OCI-LY1 (cell line): ENCODE measurements around the gene PLXND1.

Source experiments
- EZH2 ChIP-seq: fragments of 200-600 bp; sonication (generic), shearing (Covaris generic); IDR thresholded peaks from 2 replicates; pipeline ENCODE4 v1.8.0; 2017; ENCODE audit warnings: borderline replicate concordance, mixed run types, mild to moderate bottlenecking, antibody characterized with exemption, low read length, moderate library complexity, mixed read lengths
- TF ChIP-seq, protein P1 (sequence below): fragments of 200-600 bp; sonication (generic), shearing (Covaris generic); IDR thresholded peaks from 2 replicates; pipeline ENCODE4 v1.5.1; 2017; ENCODE audit warnings: mild to moderate bottlenecking, antibody characterized with exemption, low read length, moderate library complexity, mixed read lengths

DNA sequence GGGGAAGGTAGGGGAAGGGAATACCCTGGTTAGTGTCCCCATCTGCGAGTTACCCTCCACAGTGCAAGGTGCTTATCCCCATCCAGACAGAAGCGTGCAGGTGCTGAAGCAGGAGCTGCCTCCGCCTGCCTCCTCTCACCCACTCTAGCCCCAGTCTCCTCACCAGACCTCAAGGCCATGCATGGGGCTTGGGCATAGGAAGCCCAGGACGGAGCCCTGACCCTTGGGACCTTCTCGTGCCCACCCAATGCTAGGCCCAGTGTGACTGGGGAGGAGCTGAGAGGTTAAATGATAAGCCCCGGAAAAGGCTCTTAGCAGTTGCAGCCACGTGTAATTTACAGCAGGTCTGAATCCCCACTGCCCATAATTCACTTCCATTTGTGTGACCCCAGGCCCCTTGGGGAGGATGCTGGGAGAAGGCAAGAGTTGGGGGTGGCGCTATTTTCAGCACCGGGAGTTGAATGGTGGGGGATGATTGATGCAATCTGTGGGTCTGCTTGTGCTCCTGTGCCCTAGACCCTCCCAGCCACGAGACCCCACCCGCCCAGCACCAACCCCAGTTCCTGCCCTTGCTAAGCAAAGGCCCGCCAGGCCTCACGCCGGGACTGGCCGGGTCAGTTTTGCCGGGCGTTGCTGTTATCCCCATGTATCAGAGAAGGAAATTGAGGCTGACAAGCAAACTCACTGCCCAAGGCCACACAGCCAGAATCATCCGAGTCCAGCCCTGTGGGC, 14.5 kb upstream of the PLXND1 start:
- TF ChIP-seq, protein P1, sequence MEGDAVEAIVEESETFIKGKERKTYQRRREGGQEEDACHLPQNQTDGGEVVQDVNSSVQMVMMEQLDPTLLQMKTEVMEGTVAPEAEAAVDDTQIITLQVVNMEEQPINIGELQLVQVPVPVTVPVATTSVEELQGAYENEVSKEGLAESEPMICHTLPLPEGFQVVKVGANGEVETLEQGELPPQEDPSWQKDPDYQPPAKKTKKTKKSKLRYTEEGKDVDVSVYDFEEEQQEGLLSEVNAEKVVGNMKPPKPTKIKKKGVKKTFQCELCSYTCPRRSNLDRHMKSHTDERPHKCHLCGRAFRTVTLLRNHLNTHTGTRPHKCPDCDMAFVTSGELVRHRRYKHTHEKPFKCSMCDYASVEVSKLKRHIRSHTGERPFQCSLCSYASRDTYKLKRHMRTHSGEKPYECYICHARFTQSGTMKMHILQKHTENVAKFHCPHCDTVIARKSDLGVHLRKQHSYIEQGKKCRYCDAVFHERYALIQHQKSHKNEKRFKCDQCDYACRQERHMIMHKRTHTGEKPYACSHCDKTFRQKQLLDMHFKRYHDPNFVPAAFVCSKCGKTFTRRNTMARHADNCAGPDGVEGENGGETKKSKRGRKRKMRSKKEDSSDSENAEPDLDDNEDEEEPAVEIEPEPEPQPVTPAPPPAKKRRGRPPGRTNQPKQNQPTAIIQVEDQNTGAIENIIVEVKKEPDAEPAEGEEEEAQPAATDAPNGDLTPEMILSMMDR: no peak
- no peak for TF ChIP-seq EZH2
